ENCODE measurements around the gene KYNU. TPM values are rescaled to one million over a fixed set of nuclear protein-coding genes. Genes with fewer than 3 reads are reported as not detected.
"Not testable (repeated sequence)": the region's sequence is repeated elsewhere in the genome, so short reads cannot be mapped to it uniquely, and the experiment has no call there.

KYNU gene
- polyA plus RNA-seq, 10 donors: 0.52 to 1.2 (median 0.81) TPM

- DNase-seq: no peak
Observed at GRCh38 chr2:143087033-143087432, 209.6 kb downstream of the KYNU start.

GRCh38 chr2:143088388-143088787, 210.9 kb downstream of the KYNU start:
- DNase-seq: no peak

GRCh38 chr2:143089520-143089919, 212.1 kb downstream of the KYNU start:
- not testable (repeated sequence) for DNase-seq
